HG03432 (cell line): ENCODE data around the gene RIMBP3C.
"Not testable (repeated sequence)": the region's sequence is repeated elsewhere in the genome, so short reads cannot be mapped to it uniquely, and the experiment has no call there.

ENCODE experiments used
- ATAC-seq: cut with Tn5 transposase; IDR thresholded peaks from one replicate; pipeline ENCODE4 v1.9.1; 2021; ENCODE audit warnings: mild to moderate bottlenecking, moderate library complexity; ENCODE audit not compliant: unreplicated experiment

RIMBP3C gene

GRCh38 chr22:21551361-21551760, at the start of gene RIMBP3C:
TSS of gene RIMBP3C (minus strand) at chr22:21551461. CDS start at chr22:21550976, 485 bp downstream.
- ATAC-seq = not testable (repeated sequence)

- ATAC-seq = no peak
These were observed 48.0 kb upstream of the RIMBP3C start for GRCh38 chr22:21599053-21599893.

- ATAC-seq = no peak
These were observed 47.0 kb upstream of the RIMBP3C start for GRCh38 chr22:21598302-21598701.

GRCh38 chr22:21596356-21597135, 45.3 kb upstream of the RIMBP3C start:
- ATAC-seq = not testable (repeated sequence)

- no peak for ATAC-seq
These were observed 43.7 kb upstream of the RIMBP3C start for GRCh38 chr22:21594865-21595452.

GRCh38 chr22:21593406-21594232, 42.4 kb upstream of the RIMBP3C start:
- ATAC-seq = no peak

GRCh38 chr22:21592422-21592821, 41.2 kb upstream of the RIMBP3C start:
- ATAC-seq = no peak

- no peak for ATAC-seq
These were observed 40.4 kb upstream of the RIMBP3C start for GRCh38 chr22:21591695-21592094.

GRCh38 chr22:21590809-21591641, 39.8 kb upstream of the RIMBP3C start:
- ATAC-seq = no peak

- no peak for ATAC-seq
These were observed 38.1 kb upstream of the RIMBP3C start for GRCh38 chr22:21589396-21589795.

GRCh38 chr22:21587803-21588611, 36.7 kb upstream of the RIMBP3C start:
- ATAC-seq = peak; percentile 85

- no peak for ATAC-seq
These were observed 34.1 kb upstream of the RIMBP3C start for GRCh38 chr22:21585389-21585788.

- no peak for ATAC-seq
These were observed 31.8 kb upstream of the RIMBP3C start for GRCh38 chr22:21582801-21583740.

GRCh38 chr22:21581009-21581713, 29.9 kb upstream of the RIMBP3C start:
- not testable (repeated sequence) for ATAC-seq

GRCh38 chr22:21580623-21581007, 29.4 kb upstream of the RIMBP3C start:
- not testable (repeated sequence) for ATAC-seq

GRCh38 chr22:21579474-21579851, 28.2 kb upstream of the RIMBP3C start:
- no peak for ATAC-seq

- no peak for ATAC-seq
These were observed 22.7 kb upstream of the RIMBP3C start for GRCh38 chr22:21573750-21574494.
